Measurements from ENCODE around the gene PSRC1. TPM values are rescaled to one million over a fixed set of nuclear protein-coding genes. Genes with fewer than 3 reads are reported as not detected.
A peak's percentile ranks its signal among the peaks of the same experiment; 100 is the strongest.

The PSRC1 gene
- total RNA-seq, 3 donors from 2014 or later = 4.2 to 5.9 (median 4.3) TPM

- TF ChIP-seq CTCF (IDR thresholded peaks at IDR 0.05) (no peak), POLR2A (IDR thresholded peaks at IDR 0.05) (no peak), POLR2AphosphoS5 (IDR thresholded peaks at IDR 0.05) (no peak)
- H3K9me3 ChIP-seq = no peaks in the 10 kb centered on the region
- no peak for DNase-seq (ENCODE audit: low spot score in 2 of 2)
- H3K4me3 ChIP-seq = no peak overlapping the region
- peaks cover 0 to 11% of the 10 kb centered on the region in 2 donors for H3K4me1 ChIP-seq
- no peak overlapping the region for H3K27ac ChIP-seq
- H3K36me3 ChIP-seq = no peaks in the 10 kb centered on the region
- no peaks in the 10 kb centered on the region for H3K27me3 ChIP-seq
- intact Hi-C loops (cut with DNase I; ENCODE audit: low total_unique reads) = loop anchor here (10.0 kb wide), 1 partner anchor 135 kb away; no protein-coding TSS in a partner anchor
Observed at GRCh38 chr1:109269212-109269980, 13.5 kb downstream of the PSRC1 start.

GRCh38 chr1:109268431-109269211 is 14.3 kb downstream of the PSRC1 start:
- intact Hi-C loops (cut with DNase I; ENCODE audit: low total_unique reads) = loop anchor here (10.0 kb wide), 1 partner anchor 136 kb away; no protein-coding TSS in a partner anchor
- Histone ChIP-seq H3K27me3 (no peaks in the 10 kb centered on the region), H3K4me1 (peaks cover 0 to 10% of the 10 kb centered on the region in 2 donors), H3K4me3 (no peak overlapping the region), H3K27ac (no peak overlapping the region), H3K9me3 (no peaks in the 10 kb centered on the region), H3K36me3 (no peaks in the 10 kb centered on the region)
- TF ChIP-seq POLR2AphosphoS5 (IDR thresholded peaks at IDR 0.05) (no peak), CTCF (IDR thresholded peaks at IDR 0.05) (no peak), POLR2A (IDR thresholded peaks at IDR 0.05) (no peak)
- no peak for DNase-seq (ENCODE audit: low spot score in 2 of 2)

- Histone ChIP-seq H3K9me3 (no peaks in the 10 kb centered on the region), H3K27me3 (no peaks in the 10 kb centered on the region), H3K27ac (peak overlapping the region; percentile 67 to 75), H3K4me1 (peaks cover 0 to 2% of the 10 kb centered on the region in 2 donors), H3K4me3 (no peak overlapping the region), H3K36me3 (no peaks in the 10 kb centered on the region)
- no peak for TF ChIP-seq POLR2A (IDR thresholded peaks at IDR 0.05)
- TF ChIP-seq POLR2AphosphoS5 (IDR thresholded peaks at IDR 0.05) = no peak
- TF ChIP-seq CTCF (IDR thresholded peaks at IDR 0.05) = no peak
- DNase-seq (ENCODE audit: low spot score in 2 of 2) = no peak
- intact Hi-C loops (cut with DNase I; ENCODE audit: low total_unique reads) = loop anchor here (10.0 kb wide), 1 partner anchor 137 kb away; no protein-coding TSS in a partner anchor
Observed at GRCh38 chr1:109267743-109268300, 15.1 kb downstream of the PSRC1 start.

- no peak for DNase-seq (ENCODE audit: low spot score in 2 of 2)
- intact Hi-C loops (cut with DNase I; ENCODE audit: low total_unique reads) = loop anchor here (10.0 kb wide), 1 partner anchor 138 kb away; no protein-coding TSS in a partner anchor
- Histone ChIP-seq H3K4me1 (no peaks in the 10 kb centered on the region), H3K4me3 (no peak overlapping the region), H3K27me3 (no peaks in the 10 kb centered on the region), H3K36me3 (no peaks in the 10 kb centered on the region), H3K9me3 (no peaks in the 10 kb centered on the region), H3K27ac (peak overlapping the region; percentile 67 to 75)
- TF ChIP-seq POLR2A (IDR thresholded peaks at IDR 0.05) (no peak), CTCF (IDR thresholded peaks at IDR 0.05) (no peak), POLR2AphosphoS5 (IDR thresholded peaks at IDR 0.05) (no peak)
Observed at GRCh38 chr1:109266965-109267364, 16.0 kb downstream of the PSRC1 start.
